DMS 273 (cell line): ENCODE results near the gene RUSF1.
"Not testable (repeated sequence)": the region's sequence is repeated elsewhere in the genome, so short reads cannot be mapped to it uniquely, and the experiment has no call there.

ENCODE experiments used
- DNase-seq: peaks from one replicate; lab custom pipeline; 2025; ENCODE audit not compliant: unreplicated experiment; lab: John Stamatoyannopoulos, UW

The RUSF1 gene

GRCh38 chr16:31487720-31488467 is 20.3 kb downstream of the RUSF1 start:
- peak; percentile 78 for DNase-seq

- DNase-seq, result no peak
Observed at GRCh38 chr16:31487071-31487719, 21.0 kb downstream of the RUSF1 start.

- DNase-seq, result no peak
Observed at GRCh38 chr16:31486045-31486444, 22.1 kb downstream of the RUSF1 start.

GRCh38 chr16:31485571-31485970 is 22.6 kb downstream of the RUSF1 start:
- no peak for DNase-seq

GRCh38 chr16:31484491-31485171 is 23.6 kb downstream of the RUSF1 start:
- DNase-seq, result no peak

- DNase-seq, result not testable (repeated sequence)
Observed at GRCh38 chr16:31484048-31484447, 24.1 kb downstream of the RUSF1 start.

- no peak for DNase-seq
Observed at GRCh38 chr16:31483081-31483480, 25.1 kb downstream of the RUSF1 start, which contains the start of gene SLC5A2. Gene SLC5A2, plus strand, starts transcription at chr16:31483123. Its CDS starts 14 bp downstream, at chr16:31483137.

GRCh38 chr16:31480851-31481536 is 27.2 kb downstream of the RUSF1 start:
- DNase-seq, result no peak

- DNase-seq, result no peak
Observed at GRCh38 chr16:31479751-31480150, 28.4 kb downstream of the RUSF1 start.

GRCh38 chr16:31478956-31479355 is 29.2 kb downstream of the RUSF1 start:
- DNase-seq, result no peak

- no peak for DNase-seq
Observed at GRCh38 chr16:31477220-31478216, 30.7 kb downstream of the RUSF1 start.

- no peak for DNase-seq
Observed at GRCh38 chr16:31476303-31477219, 31.6 kb downstream of the RUSF1 start.

GRCh38 chr16:31475946-31476302 is 32.3 kb downstream of the RUSF1 start:
- no peak for DNase-seq

- no peak for DNase-seq
Observed at GRCh38 chr16:31474773-31475738, 33.1 kb downstream of the RUSF1 start.

- no peak for DNase-seq
Observed at GRCh38 chr16:31474173-31474714, 33.9 kb downstream of the RUSF1 start.

- no peak for DNase-seq
Observed at GRCh38 chr16:31473264-31473984, 34.8 kb downstream of the RUSF1 start.

- DNase-seq, result peak; percentile 78
Observed at GRCh38 chr16:31472709-31473203, 35.4 kb downstream of the RUSF1 start.
